H1 (cell line): ENCODE measurements around the gene B3GALT6. TPM values are rescaled to one million over a fixed set of nuclear protein-coding genes. Genes with fewer than 3 reads are reported as not detected.

Experiments used
- CTCF ChIA-PET: fragments of 300-600 bp; sonication (Branson Sonifier 250); formaldehyde crosslinking; loops from one replicate; lab custom pipeline; 2021; ENCODE audit not compliant: partially characterized antibody; lab: Charles Lee
- POLR2A ChIA-PET: fragments of 300-600 bp; sonication (Branson Sonifier 250); formaldehyde crosslinking; loops from one replicate; lab custom pipeline; 2021; ENCODE audit warnings: inconsistent platforms; ENCODE audit not compliant: partially characterized antibody; lab: Charles Lee
- DNase-seq, 2 experiments: peaks; one replicate each; pipeline versions ENCODE4 v3.0.0 to v3.0.0-alpha.2; 2010 to 2022; ENCODE audit warnings: low spot score in 2 of 2, low read depth in 1 of 2, mixed read lengths in 1 of 2
- FAIRE-seq: peaks from 2 replicates; lab custom pipeline; 2011; peaks lifted over from hg19 to GRCh38; lab: Jason Lieb, UNC
- H2AFZ ChIP-seq: 2 replicates; pipeline ENCODE4 v1.8.1; 2012; ENCODE audit warnings: low read length, inconsistent platforms
- H2AK5ac ChIP-seq: 2 replicates; pipeline ENCODE4 v1.6.1; 2013; ENCODE audit warnings: low read depth, low read length
- H2BK120ac ChIP-seq: replicated peaks from 2 replicates; pipeline ENCODE3; 2013; ENCODE audit warnings: low read depth, low read length, inconsistent platforms
- H2BK12ac ChIP-seq: 2 replicates; pipeline ENCODE4 v1.6.1; 2013; ENCODE audit warnings: low read depth, low read length
- H2BK15ac ChIP-seq: 2 replicates; pipeline ENCODE4 v1.6.1; 2013; ENCODE audit warnings: low read length
- H2BK20ac ChIP-seq: 2 replicates; pipeline ENCODE4 v1.6.1; 2013; ENCODE audit warnings: low read length
- H2BK5ac ChIP-seq: 2 replicates; pipeline ENCODE4 v1.6.1; 2013; ENCODE audit warnings: low read depth, low read length
- H3K14ac ChIP-seq: 2 replicates; pipeline ENCODE4 v1.6.1; 2013; ENCODE audit warnings: inconsistent platforms; ENCODE audit not compliant: insufficient read length
- H3K18ac ChIP-seq: 2 replicates; pipeline ENCODE4 v1.6.1; 2013; ENCODE audit warnings: low read length; ENCODE audit errors: extremely low read depth
- H3K23ac ChIP-seq: 2 replicates; pipeline ENCODE4 v1.6.1; 2013; ENCODE audit warnings: inconsistent platforms; ENCODE audit not compliant: insufficient read length
- H3K23me2 ChIP-seq: 2 replicates; pipeline ENCODE4 v1.6.1; 2013; ENCODE audit warnings: low read depth, low read length
- H3K27ac ChIP-seq: 2 replicates; pipeline ENCODE4 v1.6.1; 2011; ENCODE audit warnings: low read depth, low read length, inconsistent platforms
- H3K27me3 ChIP-seq, 4 experiments: replicated peaks in 1 of 4; 1 replicate in 1 of 4; 2 replicates in 3 of 4; pipeline versions ENCODE4 v1.6.1 to v1.8.1; 2011 to 2013; ENCODE audit warnings: low read length in 3 of 4, mild to moderate bottlenecking in 3 of 4, inconsistent platforms in 2 of 4, mixed read lengths in 2 of 4, moderate library complexity in 1 of 4; ENCODE audit not compliant: control insufficient read depth in 3 of 4, insufficient read depth in 3 of 4; ENCODE audit errors: extremely low read depth in 1 of 4
- H3K36me3 ChIP-seq, 4 experiments: 2 replicates each; pipeline versions ENCODE4 v1.6.1 to v1.8.1; 2011 to 2013; ENCODE audit warnings: mild to moderate bottlenecking in 4 of 4, low read length in 3 of 4, moderate library complexity in 2 of 4, control low read depth in 1 of 4, inconsistent platforms in 1 of 4; ENCODE audit not compliant: insufficient read depth in 4 of 4, control insufficient read depth in 2 of 4
- H3K4ac ChIP-seq: replicated peaks from 2 replicates; pipeline ENCODE3; 2013; ENCODE audit warnings: low read length, low read depth, mixed read lengths, inconsistent platforms; ENCODE audit not compliant: insufficient read length
- H3K4me1 ChIP-seq, 4 experiments: replicated peaks in 1 of 4; 1 replicate in 1 of 4; 2 replicates in 3 of 4; pipeline versions ENCODE4 v1.6.1 to v1.8.1; 2011 to 2013; ENCODE audit warnings: low read length in 3 of 4, inconsistent platforms in 2 of 4, mixed read lengths in 1 of 4; ENCODE audit not compliant: insufficient read depth in 4 of 4, control insufficient read depth in 3 of 4
- H3K4me2 ChIP-seq, 2 experiments: 2 replicates each; pipeline versions ENCODE4 v1.6.1 to v1.8.1; 2011 to 2013; ENCODE audit warnings: low read depth in 2 of 2, low read length in 2 of 2, control low read depth in 1 of 2, inconsistent platforms in 1 of 2, mild to moderate bottlenecking in 1 of 2; ENCODE audit not compliant: insufficient read depth in 1 of 2
- H3K4me3 ChIP-seq, 4 experiments: fragments of 200-600, 300-600 bp in 1 of 4; sonication (generic), shearing (Covaris generic), sonication (Bioruptor Twin) in 1 of 4; 2 replicates each; pipeline versions ENCODE4 v1.5.1 to v1.8.1; 2011 to 2016; ENCODE audit warnings: low read length in 4 of 4, low read depth in 3 of 4, control low read depth in 2 of 4, inconsistent platforms in 2 of 4, mild to moderate bottlenecking in 2 of 4, mixed read lengths in 1 of 4, moderate library complexity in 1 of 4; ENCODE audit not compliant: insufficient read depth in 2 of 4; ENCODE audit errors: extremely low read depth in 1 of 4
- H3K56ac ChIP-seq: replicated peaks from 2 replicates; pipeline ENCODE3; 2013; ENCODE audit warnings: low read depth, mild to moderate bottlenecking, mixed read lengths, low read length, inconsistent platforms; ENCODE audit not compliant: insufficient read length
- H3K79me1 ChIP-seq: 2 replicates; pipeline ENCODE4 v1.6.1; 2013; ENCODE audit warnings: low read depth, low read length, control low read depth
- H3K79me2 ChIP-seq, 2 experiments: 2 replicates each; pipeline versions ENCODE4 v1.6.1 to v1.8.1; 2012 to 2013; ENCODE audit warnings: low read length in 2 of 2, mild to moderate bottlenecking in 2 of 2, inconsistent platforms in 1 of 2; ENCODE audit not compliant: insufficient read depth in 2 of 2, control insufficient read depth in 1 of 2
- H3K9ac ChIP-seq, 4 experiments: replicated peaks in 1 of 4; 1 replicate in 1 of 4; 2 replicates in 3 of 4; pipeline versions ENCODE4 v1.6.1 to v1.8.1; 2011 to 2013; ENCODE audit warnings: low read depth in 3 of 4, low read length in 3 of 4, control low read depth in 2 of 4, mild to moderate bottlenecking in 2 of 4, moderate library complexity in 2 of 4, inconsistent platforms in 1 of 4; ENCODE audit errors: extremely low read depth in 1 of 4
- H3K9me3 ChIP-seq, 2 experiments: 2 replicates each; pipeline versions ENCODE4 v1.6.1 to v1.8.1; 2012 to 2013; ENCODE audit warnings: mild to moderate bottlenecking in 2 of 2, moderate library complexity in 2 of 2, control low read depth in 1 of 2, inconsistent platforms in 1 of 2, low read depth in 1 of 2, low read length in 1 of 2, mixed read lengths in 1 of 2; ENCODE audit not compliant: insufficient read depth in 2 of 2
- H4K20me1 ChIP-seq, 2 experiments: replicated peaks in 1 of 2; 2 replicates each; pipeline versions ENCODE3 to v1.8.1; 2011 to 2013; ENCODE audit warnings: inconsistent platforms in 2 of 2, low read length in 2 of 2, mild to moderate bottlenecking in 1 of 2; ENCODE audit not compliant: insufficient read depth in 2 of 2, control insufficient read depth in 1 of 2
- H4K5ac ChIP-seq: 2 replicates; pipeline ENCODE4 v1.6.1; 2013; ENCODE audit warnings: low read length, low read depth, mixed read lengths, inconsistent platforms; ENCODE audit not compliant: insufficient read length
- H4K8ac ChIP-seq: 2 replicates; pipeline ENCODE4 v1.8.0; 2013; ENCODE audit warnings: mild to moderate bottlenecking, moderate library complexity, low read length, inconsistent platforms; ENCODE audit not compliant: insufficient read depth; ENCODE audit errors: extremely low read depth
- H4K91ac ChIP-seq: replicated peaks from 2 replicates; pipeline ENCODE3; 2013; ENCODE audit warnings: low read length, mixed read lengths, inconsistent platforms; ENCODE audit not compliant: insufficient read length
- BACH1 ChIP-seq: IDR thresholded peaks from 2 replicates; pipeline ENCODE4 v1.6.1; 2012; ENCODE audit warnings: low read length, improper control_type of control experiment
- JUN ChIP-seq: IDR thresholded peaks from 2 replicates; pipeline ENCODE4 v1.6.1; 2011; ENCODE audit warnings: low read depth, mild to moderate bottlenecking, improper control_type of control experiment, low read length
- JUND ChIP-seq: IDR thresholded peaks from 2 replicates; pipeline ENCODE4 v1.6.1; 2011; ENCODE audit warnings: mild to moderate bottlenecking, improper control_type of control experiment, low read length
- MAFK ChIP-seq: IDR thresholded peaks from 2 replicates; pipeline ENCODE4 v1.6.1; 2012; ENCODE audit warnings: low read depth, mild to moderate bottlenecking, improper control_type of control experiment, low read length
- NRF1 ChIP-seq: IDR thresholded peaks from 2 replicates; pipeline ENCODE4 v1.6.1; 2011; ENCODE audit warnings: mild to moderate bottlenecking, low read depth, low read length, improper control_type of control experiment
- RNF2 ChIP-seq: fragments of 200-900, 300-1000 bp; sonication (generic); IDR thresholded peaks from 2 replicates; pipeline ENCODE4 v1.7.1; 2016; ENCODE audit warnings: borderline replicate concordance, low read depth, mild to moderate bottlenecking, antibody characterized with exemption, low read length; ENCODE audit not compliant: poor library complexity, severe bottlenecking; ENCODE audit errors: missing control alignments
- SAP30 ChIP-seq: fragments of 300-600 bp; sonication (generic); IDR thresholded peaks from 2 replicates; pipeline ENCODE4 v1.7.1; 2012; ENCODE audit warnings: low read length, moderate library complexity, mild to moderate bottlenecking, inconsistent platforms; ENCODE audit not compliant: insufficient read depth, insufficient replicate concordance
- SIX5 ChIP-seq: IDR thresholded peaks from 2 replicates; pipeline ENCODE4 v1.6.1; 2011; ENCODE audit warnings: mild to moderate bottlenecking, low read depth, low read length
- YY1 ChIP-seq: IDR thresholded peaks from 2 replicates; pipeline ENCODE4 v1.6.1; 2011; ENCODE audit warnings: low read depth, mild to moderate bottlenecking, low read length
- WGBS, 2 experiments: shearing (Covaris generic) in 1 of 2; methylation state at CpG; one replicate each; pipeline versions ENCODE4 v1.1.6 to v1.1.7; 2013 to 2015; ENCODE audit warnings: low lambda C conversion rate in 2 of 2, mixed read lengths in 2 of 2, inconsistent platforms in 1 of 2, low coverage in 1 of 2, missing lambda C conversion rate in 1 of 2; ENCODE audit not compliant: insufficient replicate concordance in 2 of 2, insufficient coverage in 1 of 2, insufficient read length in 1 of 2; ENCODE audit errors: extremely low coverage in 1 of 2, missing lambda C conversion rate in 1 of 2; 5-methylcytosine and 5-hydroxymethylcytosine counted together
- polyA plus RNA-seq, 7 experiments: library from polyadenylated mRNA; depleted of rRNA in 3 of 7; stranded (reverse) in 5 of 7; unstranded in 2 of 7; fragments of >200 nt in 5 of 7; fragments of 200-250 nt in 2 of 7; gene quantifications; 1 replicate in 5 of 7; 2 replicates in 1 of 7; 4 replicates in 1 of 7; pipeline versions ENCODE4 v1.2.1 to v1.2.3, GENCODE V29; 2011 to 2013; ENCODE audit warnings: missing spikeins in 2 of 7, mixed read lengths in 2 of 7
- total RNA-seq: library from RNA; stranded (reverse); fragmentation: NEBNext Ultra II Directional; extraction: Animal tissue kit (Norgen Biotek cat#: 25700); gene quantifications from 2 replicates; pipeline ENCODE4 v1.2.1, GENCODE V29; 2021
- TF ChIP-seq, protein P1 (sequence below): IDR thresholded peaks from 2 replicates; pipeline ENCODE4 v1.6.1; 2012; ENCODE audit warnings: inconsistent platforms

Gene B3GALT6
- total and polyA plus RNA-seq, 2 of the 8 experiments (the other 6 are each of a cell fraction or from before 2014, with no cell fraction given) = 18.4 to 20.4 TPM

DNA sequence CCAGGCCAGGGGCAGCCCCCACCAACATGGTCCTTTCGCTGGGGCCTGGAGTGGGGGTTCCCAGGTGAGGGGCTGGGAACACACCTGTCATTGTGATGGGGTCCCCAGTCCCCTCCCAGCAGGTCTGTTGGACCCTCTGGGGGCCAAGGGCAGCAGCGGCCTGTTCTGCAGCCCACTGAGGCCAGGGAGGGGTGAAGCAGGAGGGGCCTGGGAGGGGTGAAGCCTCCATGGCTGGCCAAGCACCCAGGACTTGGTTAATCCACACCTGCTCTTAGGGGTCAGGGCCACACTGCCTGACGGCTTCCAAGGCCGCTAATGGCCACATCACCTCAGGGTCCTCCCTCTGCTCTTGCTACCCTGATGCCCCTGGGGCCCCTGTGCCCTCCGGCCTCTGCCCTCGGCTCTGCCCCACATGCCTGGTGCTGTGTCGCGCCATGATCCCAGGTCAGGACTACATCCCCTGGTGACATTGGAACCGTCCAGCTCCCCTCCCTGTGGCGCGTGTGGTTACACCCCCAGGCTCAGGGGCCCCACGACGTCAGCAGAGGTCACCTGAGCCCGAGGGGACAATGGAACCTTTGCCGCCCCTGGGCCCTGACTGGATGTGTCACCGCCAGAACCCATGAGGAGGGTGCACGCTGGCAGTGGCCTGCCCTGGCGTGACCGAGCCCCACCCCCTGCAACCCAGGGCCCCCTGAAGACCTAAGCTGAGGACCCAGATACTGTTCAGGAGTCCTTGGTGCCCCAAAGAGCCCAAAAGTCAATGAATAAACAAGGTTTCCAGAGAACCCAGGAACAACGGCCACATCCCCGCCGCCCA, 32.7 kb upstream of the B3GALT6 start:
- no peaks in the 10 kb centered on the region for H4K20me1 ChIP-seq
- peaks cover 0 to 3% (median 3%) of the 10 kb centered on the region in 4 experiments; a peak in 4 of 7 replicates for H3K27me3 ChIP-seq
- no peak overlapping the region for H3K4ac ChIP-seq
- no peak overlapping the region for H3K56ac ChIP-seq
- H3K4me3 ChIP-seq = no peak overlapping the region
- no peak overlapping the region for H4K5ac ChIP-seq
- no peak overlapping the region for H4K91ac ChIP-seq
- no peaks in the 10 kb centered on the region; a peak in 2 of 4 replicates for H3K9me3 ChIP-seq
- ChIA-PET POLR2A (interaction anchor here (0.8 to 1.7 kb wide), 3 partner anchors 17 to 177 kb away, joined by 3 to 6 read pairs (median 4); no protein-coding TSS in a partner anchor), CTCF (interaction anchor here (0.6 to 1.2 kb wide), 7 partner anchors 14 to 281 kb away, joined by 3 to 7 read pairs (median 3); no protein-coding TSS in a partner anchor)
- no peak overlapping the region; the same call in 1 of the 2 replicates for H3K18ac ChIP-seq
- DNase-seq = peak in 1 of 2 experiments; percentile 48
- H3K4me2 ChIP-seq = no peak overlapping the region
- H2BK120ac ChIP-seq = no peak overlapping the region
- H3K36me3 ChIP-seq = no peaks in the 10 kb centered on the region
- no peaks in the 10 kb centered on the region for H3K79me1 ChIP-seq
- H3K23me2 ChIP-seq = no peaks in the 10 kb centered on the region; the same call in 1 of the 2 replicates
- 92% methylated on average over 22 of the region's 22 CpGs; no CpG with 5 or more reads in 1 of the 2 experiments for WGBS, 2 experiments
- 0 out of 2 replicates have a peak overlapping the region, but pooled peaks have one; percentile 24 for H2BK5ac ChIP-seq
- no peak overlapping the region for H3K27ac ChIP-seq
- peak overlapping the region; percentile 79; the same call in 1 of the 2 replicates for H4K8ac ChIP-seq
- no peaks in the 10 kb centered on the region for H3K79me2 ChIP-seq
- no peak overlapping the region for H3K14ac ChIP-seq
- no peak for FAIRE-seq
- 0 out of 2 replicates have a peak overlapping the region, but pooled peaks have one; percentile 17 for H2AK5ac ChIP-seq
- H2BK20ac ChIP-seq = no peak overlapping the region
- H3K9ac ChIP-seq = no peak overlapping the region
- H3K4me1 ChIP-seq = peaks cover 0 to 4% (median under 1%) of the 10 kb centered on the region in 4 experiments; a peak in 4 of 7 replicates
- peak overlapping the region; percentile 61; the same call in 1 of the 2 replicates for H2BK15ac ChIP-seq
- H3K23ac ChIP-seq = no peak overlapping the region
- H2BK12ac ChIP-seq = 0 out of 2 replicates have a peak overlapping the region, but pooled peaks have one; percentile 50
- no peak overlapping the region for H2AFZ ChIP-seq
- no peak for TF ChIP-seq NRF1
- TF ChIP-seq JUND = no peak
- TF ChIP-seq JUN = no peak
- TF ChIP-seq MAFK = no peak
- TF ChIP-seq SIX5 = no peak
- no peak for TF ChIP-seq RNF2
- no peak for TF ChIP-seq SAP30
- TF ChIP-seq, protein P1, sequence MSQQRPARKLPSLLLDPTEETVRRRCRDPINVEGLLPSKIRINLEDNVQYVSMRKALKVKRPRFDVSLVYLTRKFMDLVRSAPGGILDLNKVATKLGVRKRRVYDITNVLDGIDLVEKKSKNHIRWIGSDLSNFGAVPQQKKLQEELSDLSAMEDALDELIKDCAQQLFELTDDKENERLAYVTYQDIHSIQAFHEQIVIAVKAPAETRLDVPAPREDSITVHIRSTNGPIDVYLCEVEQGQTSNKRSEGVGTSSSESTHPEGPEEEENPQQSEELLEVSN = no peak
- TF ChIP-seq BACH1 = no peak
- TF ChIP-seq YY1 = no peak
